Neural cell (in vitro differentiated cells): Measurements from ENCODE around the gene CCND1.

Experiments
- EZH2 ChIP-seq: fragments of 200-600, 300-800 bp; shearing (Covaris generic), sonication (generic); IDR thresholded peaks from 2 replicates; pipeline ENCODE4 v1.6.1; 2014; ENCODE audit warnings: antibody characterized with exemption, low read length, borderline replicate concordance, mild to moderate bottlenecking; ENCODE audit not compliant: insufficient read depth, poor library complexity, severe bottlenecking
- POLR2AphosphoS5 ChIP-seq: IDR thresholded peaks from 2 replicates; pipeline ENCODE4 v1.6.1; 2012
- TF ChIP-seq, protein P1 (sequence below): fragments of 450-650 bp; IDR thresholded peaks from 2 replicates; pipeline ENCODE4 v1.5.1; 2014; ENCODE audit warnings: antibody characterized with exemption, mild to moderate bottlenecking, moderate library complexity; ENCODE audit not compliant: poor library complexity, severe bottlenecking
- TF ChIP-seq, protein P2 (sequence below): IDR thresholded peaks from 2 replicates; pipeline ENCODE4 v1.6.1; 2012; ENCODE audit warnings: borderline replicate concordance

DNA sequence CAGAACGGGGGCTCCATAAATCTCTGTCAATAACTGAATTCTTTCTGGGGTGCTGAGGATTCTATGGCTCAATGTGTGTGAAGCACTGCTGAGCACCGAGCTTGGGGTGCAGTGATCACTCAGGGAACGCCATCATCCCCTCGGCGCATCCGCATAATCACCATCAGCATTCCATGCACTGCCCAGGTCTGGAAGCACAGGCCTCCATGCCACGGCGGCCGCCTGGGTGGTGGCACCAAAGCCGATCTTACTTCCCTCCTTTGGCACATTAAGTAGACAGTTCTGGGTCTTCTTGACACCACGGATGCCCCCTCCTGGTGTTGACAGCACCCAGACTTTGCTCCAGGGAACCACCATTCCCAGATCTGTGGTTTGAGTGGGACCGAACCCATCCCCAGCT is 18.6 kb downstream of the CCND1 start:
- TF ChIP-seq, protein P1, sequence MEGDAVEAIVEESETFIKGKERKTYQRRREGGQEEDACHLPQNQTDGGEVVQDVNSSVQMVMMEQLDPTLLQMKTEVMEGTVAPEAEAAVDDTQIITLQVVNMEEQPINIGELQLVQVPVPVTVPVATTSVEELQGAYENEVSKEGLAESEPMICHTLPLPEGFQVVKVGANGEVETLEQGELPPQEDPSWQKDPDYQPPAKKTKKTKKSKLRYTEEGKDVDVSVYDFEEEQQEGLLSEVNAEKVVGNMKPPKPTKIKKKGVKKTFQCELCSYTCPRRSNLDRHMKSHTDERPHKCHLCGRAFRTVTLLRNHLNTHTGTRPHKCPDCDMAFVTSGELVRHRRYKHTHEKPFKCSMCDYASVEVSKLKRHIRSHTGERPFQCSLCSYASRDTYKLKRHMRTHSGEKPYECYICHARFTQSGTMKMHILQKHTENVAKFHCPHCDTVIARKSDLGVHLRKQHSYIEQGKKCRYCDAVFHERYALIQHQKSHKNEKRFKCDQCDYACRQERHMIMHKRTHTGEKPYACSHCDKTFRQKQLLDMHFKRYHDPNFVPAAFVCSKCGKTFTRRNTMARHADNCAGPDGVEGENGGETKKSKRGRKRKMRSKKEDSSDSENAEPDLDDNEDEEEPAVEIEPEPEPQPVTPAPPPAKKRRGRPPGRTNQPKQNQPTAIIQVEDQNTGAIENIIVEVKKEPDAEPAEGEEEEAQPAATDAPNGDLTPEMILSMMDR: no peak
- TF ChIP-seq POLR2AphosphoS5: no peak
- no peak for TF ChIP-seq EZH2
- TF ChIP-seq, protein P2, sequence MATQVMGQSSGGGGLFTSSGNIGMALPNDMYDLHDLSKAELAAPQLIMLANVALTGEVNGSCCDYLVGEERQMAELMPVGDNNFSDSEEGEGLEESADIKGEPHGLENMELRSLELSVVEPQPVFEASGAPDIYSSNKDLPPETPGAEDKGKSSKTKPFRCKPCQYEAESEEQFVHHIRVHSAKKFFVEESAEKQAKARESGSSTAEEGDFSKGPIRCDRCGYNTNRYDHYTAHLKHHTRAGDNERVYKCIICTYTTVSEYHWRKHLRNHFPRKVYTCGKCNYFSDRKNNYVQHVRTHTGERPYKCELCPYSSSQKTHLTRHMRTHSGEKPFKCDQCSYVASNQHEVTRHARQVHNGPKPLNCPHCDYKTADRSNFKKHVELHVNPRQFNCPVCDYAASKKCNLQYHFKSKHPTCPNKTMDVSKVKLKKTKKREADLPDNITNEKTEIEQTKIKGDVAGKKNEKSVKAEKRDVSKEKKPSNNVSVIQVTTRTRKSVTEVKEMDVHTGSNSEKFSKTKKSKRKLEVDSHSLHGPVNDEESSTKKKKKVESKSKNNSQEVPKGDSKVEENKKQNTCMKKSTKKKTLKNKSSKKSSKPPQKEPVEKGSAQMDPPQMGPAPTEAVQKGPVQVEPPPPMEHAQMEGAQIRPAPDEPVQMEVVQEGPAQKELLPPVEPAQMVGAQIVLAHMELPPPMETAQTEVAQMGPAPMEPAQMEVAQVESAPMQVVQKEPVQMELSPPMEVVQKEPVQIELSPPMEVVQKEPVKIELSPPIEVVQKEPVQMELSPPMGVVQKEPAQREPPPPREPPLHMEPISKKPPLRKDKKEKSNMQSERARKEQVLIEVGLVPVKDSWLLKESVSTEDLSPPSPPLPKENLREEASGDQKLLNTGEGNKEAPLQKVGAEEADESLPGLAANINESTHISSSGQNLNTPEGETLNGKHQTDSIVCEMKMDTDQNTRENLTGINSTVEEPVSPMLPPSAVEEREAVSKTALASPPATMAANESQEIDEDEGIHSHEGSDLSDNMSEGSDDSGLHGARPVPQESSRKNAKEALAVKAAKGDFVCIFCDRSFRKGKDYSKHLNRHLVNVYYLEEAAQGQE: no peak
